ENCODE results near the gene RASAL2. TPM values are rescaled to one million over a fixed set of nuclear protein-coding genes. Genes with fewer than 3 reads are reported as not detected.

Gene RASAL2
- total RNA-seq, 3 donors from 2014 or later, result 28.5 to 41.0 (median 40.5) TPM

DNA sequence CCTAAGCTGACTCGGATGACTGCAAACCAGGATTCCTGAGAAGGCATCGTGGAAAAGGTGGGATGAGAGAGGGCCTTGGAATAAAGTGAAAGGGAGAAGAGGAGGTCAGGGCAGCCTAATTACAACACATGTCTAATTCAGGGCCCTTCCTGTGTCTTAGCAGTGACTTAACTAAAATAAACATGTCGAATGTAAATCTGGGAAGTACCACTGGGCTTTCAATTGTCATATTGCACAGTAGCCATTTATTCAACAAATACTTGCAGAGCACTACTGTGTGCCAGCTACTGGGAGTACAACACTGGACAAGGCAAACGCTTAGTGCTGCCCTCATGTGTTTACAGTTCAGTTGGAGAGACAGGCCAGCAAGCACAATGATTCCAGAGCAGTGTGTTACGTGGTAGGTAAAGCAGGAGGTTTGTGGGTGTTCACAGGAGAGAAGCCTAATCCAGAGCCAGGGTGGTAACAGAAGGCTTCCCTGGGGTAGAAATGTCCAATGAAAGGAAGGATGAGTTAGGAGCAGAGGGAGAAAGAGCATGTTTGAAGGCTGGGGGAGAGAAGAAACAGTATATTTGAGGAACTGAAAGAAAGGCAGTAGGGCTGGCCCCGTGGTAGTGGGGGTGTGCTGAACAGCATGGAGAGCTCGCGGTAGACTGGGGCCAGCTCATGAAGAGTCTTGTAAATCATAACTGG lies 38.0 kb upstream of the RASAL2 start:
- H3K36me3 ChIP-seq, result no peaks in the 10 kb centered on the region
- DNase-seq (ENCODE audit: low spot score in 2 of 2), result no peak
- no peak overlapping the region for H3K4me3 ChIP-seq
- peak overlapping the region in 1 of 2 donors; percentile 73 for H3K27ac ChIP-seq
- H3K4me1 ChIP-seq, result no peaks in the 10 kb centered on the region
- no peaks in the 10 kb centered on the region for H3K9me3 ChIP-seq
- no peak for TF ChIP-seq POLR2AphosphoS5 (IDR thresholded peaks at IDR 0.05)
- TF ChIP-seq CTCF (IDR thresholded peaks at IDR 0.05), result no peak
- no peak for TF ChIP-seq POLR2A (IDR thresholded peaks at IDR 0.05)
- no peaks in the 10 kb centered on the region for H3K27me3 ChIP-seq
- intact Hi-C loops (cut with DNase I; ENCODE audit: low total_unique reads), result no loop called here

DNA sequence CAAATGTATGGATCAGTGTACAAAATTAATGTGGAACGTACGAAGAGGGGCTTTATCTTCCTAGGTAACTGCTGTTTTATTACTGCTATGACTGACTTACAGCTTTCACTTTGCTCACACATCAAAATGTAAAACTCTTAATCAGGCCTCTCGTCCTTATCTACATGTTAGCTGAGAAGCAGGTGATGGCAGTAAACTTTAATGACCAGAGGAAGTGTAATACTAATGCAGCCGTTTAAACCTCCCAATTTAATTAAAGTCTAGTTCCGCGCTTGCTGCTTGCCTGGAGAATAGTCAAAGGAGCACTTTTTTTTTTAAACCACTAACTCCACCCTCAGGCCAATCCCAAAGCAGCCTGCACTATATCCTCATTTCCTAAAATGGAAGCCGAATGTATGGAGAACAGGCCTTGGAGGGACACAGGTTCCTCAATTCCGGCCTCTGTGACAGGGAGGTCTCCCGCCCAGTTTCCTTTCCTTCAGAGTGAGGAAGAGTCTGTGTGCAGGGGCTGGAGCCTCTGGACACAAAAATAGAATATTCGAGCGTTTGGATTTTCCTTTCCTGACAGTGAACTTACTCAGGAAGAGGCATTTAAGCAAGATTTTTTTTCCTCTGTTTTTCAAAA lies 36.7 kb upstream of the RASAL2 start:
- Histone ChIP-seq H3K9me3 (no peaks in the 10 kb centered on the region), H3K36me3 (no peaks in the 10 kb centered on the region), H3K27me3 (no peaks in the 10 kb centered on the region), H3K4me1 (no peaks in the 10 kb centered on the region), H3K4me3 (peak overlapping the region in 1 of 3 donors; percentile 29), H3K27ac (peak overlapping the region; percentile 38 to 73)
- intact Hi-C loops (cut with DNase I; ENCODE audit: low total_unique reads), result no loop called here
- TF ChIP-seq POLR2A (IDR thresholded peaks at IDR 0.05) (no peak), CTCF (IDR thresholded peaks at IDR 0.05) (no peak), POLR2AphosphoS5 (IDR thresholded peaks at IDR 0.05) (no peak)
- DNase-seq (ENCODE audit: low spot score in 2 of 2), result no peak

DNA sequence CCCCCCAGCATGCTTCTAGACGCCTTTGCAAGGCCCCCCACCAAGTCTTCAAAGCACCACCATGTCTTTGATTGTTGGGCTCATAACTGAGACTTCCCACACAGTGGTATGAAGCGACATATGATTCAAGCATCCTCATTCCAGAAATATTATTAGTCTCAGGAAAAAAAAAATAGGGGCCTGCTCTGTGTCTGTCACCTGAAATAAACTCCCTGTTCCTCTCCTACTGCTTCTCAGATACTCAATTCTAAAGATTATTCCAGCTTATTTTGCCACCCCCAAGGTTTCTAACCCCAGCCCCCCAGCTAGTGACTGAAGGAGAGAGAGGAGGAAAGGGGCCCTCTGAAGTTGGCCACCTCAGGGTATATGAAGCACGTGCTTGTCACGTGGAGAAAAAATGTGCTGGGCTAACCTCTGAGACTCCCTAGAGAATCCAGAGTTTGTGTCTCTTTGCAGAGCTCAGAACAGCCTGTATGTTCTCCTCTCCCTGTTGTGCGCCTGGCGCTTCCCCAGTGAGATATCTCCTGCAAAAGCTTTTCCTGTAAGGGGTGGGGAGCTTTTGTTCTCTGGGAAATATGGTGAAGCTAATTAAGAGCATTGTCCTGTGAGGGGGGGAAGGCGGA lies 35.9 kb upstream of the RASAL2 start:
- intact Hi-C loops (cut with DNase I; ENCODE audit: low total_unique reads), result no loop called here
- DNase-seq (ENCODE audit: low spot score in 2 of 2), result no peak
- Histone ChIP-seq H3K27me3 (no peaks in the 10 kb centered on the region), H3K36me3 (no peaks in the 10 kb centered on the region), H3K27ac (peak overlapping the region; percentile 38 to 73), H3K4me3 (peak overlapping the region in 2 of 3 donors; percentile 4 to 23), H3K9me3 (no peaks in the 10 kb centered on the region), H3K4me1 (no peaks in the 10 kb centered on the region)
- TF ChIP-seq CTCF (IDR thresholded peaks at IDR 0.05) (no peak), POLR2AphosphoS5 (IDR thresholded peaks at IDR 0.05) (peak in 1 of 3 donors; percentile 44), POLR2A (IDR thresholded peaks at IDR 0.05) (no peak)

DNA sequence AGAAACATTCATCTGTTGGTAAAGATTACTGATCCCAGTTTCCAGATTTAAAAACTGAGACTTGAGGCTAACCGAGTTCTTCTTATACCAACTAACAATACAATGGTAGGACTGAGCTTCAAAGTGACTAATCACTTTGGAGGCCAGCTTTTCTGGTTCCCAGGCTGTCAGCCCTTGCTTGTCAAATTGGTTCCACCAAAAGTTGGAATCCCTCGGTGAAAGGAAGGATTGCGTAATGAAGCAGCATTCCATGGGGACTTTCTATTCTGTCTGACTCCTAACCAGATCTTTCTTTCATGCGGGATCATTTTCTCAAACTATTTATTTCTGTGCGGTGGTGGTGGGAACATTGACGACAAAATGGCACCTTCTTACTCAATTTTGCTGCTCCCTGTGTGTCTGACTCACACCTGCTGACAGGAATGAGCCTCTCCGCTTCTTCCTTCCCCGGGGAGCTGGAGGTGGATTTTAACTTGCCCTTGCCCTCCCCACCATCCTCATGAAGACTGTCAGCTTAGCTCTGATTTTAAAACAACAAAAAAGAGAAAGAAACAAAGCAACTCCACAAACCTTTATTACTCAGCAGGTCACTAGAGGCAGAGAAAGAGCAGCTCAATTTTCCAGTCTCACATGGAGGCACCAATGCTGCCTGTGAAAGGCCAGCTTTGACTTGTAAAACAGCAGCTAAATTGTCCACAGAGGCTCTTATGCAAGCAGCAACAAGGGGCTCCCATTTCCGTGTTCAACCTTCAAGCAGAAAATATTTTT lies 32.9 kb upstream of the RASAL2 start:
- TF ChIP-seq POLR2AphosphoS5 (IDR thresholded peaks at IDR 0.05) (peak in 1 of 3 donors; percentile 29), CTCF (IDR thresholded peaks at IDR 0.05) (no peak)
- Histone ChIP-seq H3K27me3 (no peaks in the 10 kb centered on the region), H3K4me3 (peak overlapping the region in 1 of 3 donors; percentile 19), H3K9me3 (no peaks in the 10 kb centered on the region), H3K27ac (peak overlapping the region; percentile 43 to 45), H3K4me1 (no peaks in the 10 kb centered on the region), H3K36me3 (no peaks in the 10 kb centered on the region)
- DNase-seq (ENCODE audit: low spot score in 2 of 2), result no peak
- intact Hi-C loops (cut with DNase I; ENCODE audit: low total_unique reads), result no loop called here
